AG09319 (cell line): Measurements from ENCODE around the gene TCN2.
"Not testable (repeated sequence)": the region's sequence is repeated elsewhere in the genome, so short reads cannot be mapped to it uniquely, and the experiment has no call there.

Source experiments
- DNase-seq: peaks from one replicate; pipeline ENCODE4 v3.0.0-alpha.2; 2010; ENCODE audit warnings: low read depth; ENCODE audit errors: extremely low read depth
- CTCF ChIP-seq: IDR thresholded peaks from 2 replicates; pipeline ENCODE4 v1.5.1; 2011; ENCODE audit warnings: low read depth, mild to moderate bottlenecking, inconsistent platforms, low read length, moderate library complexity

The TCN2 gene

GRCh38 chr22:30564045-30564760 is 42.8 kb upstream of the TCN2 start:
- no peak for DNase-seq
- TF ChIP-seq CTCF: no peak

DNA sequence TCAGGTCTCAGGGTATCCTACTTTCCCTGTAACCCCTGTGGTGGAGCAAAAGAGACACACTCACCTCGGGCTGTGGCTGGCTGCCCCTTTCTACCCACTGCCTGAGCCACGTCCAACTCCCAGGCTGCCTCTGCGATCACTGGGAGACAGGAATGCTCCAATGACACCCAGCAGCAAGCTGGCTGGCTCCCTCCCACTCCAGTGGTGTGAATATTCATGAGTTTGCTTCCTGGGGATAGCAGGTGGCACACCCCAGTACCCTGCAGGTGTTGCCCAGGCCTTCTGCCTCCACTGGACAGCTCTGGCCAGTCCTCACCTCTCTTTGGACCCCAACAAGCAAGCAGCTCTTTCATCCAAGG is 42.2 kb upstream of the TCN2 start:
- no peak for DNase-seq
- TF ChIP-seq CTCF: no peak

DNA sequence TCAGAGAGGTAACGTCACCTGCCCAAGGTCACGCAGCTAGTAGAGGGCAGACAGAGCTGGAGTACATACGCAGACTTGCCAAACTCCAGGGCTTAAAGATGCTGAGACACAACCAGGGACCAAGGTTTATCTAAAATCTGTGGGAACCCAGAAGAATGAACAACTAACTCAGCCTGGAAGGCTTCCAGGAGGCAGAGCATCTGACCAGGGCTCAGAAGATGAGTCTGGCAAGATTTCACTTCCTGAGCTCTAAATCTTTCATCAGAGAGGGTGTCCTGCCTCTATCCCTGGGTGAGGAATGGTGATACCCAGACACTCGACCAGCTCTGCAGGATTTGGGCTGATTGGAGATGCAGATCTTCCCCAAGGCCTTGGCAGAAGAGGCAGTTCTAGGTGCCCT is 41.6 kb upstream of the TCN2 start:
- DNase-seq: no peak

DNA sequence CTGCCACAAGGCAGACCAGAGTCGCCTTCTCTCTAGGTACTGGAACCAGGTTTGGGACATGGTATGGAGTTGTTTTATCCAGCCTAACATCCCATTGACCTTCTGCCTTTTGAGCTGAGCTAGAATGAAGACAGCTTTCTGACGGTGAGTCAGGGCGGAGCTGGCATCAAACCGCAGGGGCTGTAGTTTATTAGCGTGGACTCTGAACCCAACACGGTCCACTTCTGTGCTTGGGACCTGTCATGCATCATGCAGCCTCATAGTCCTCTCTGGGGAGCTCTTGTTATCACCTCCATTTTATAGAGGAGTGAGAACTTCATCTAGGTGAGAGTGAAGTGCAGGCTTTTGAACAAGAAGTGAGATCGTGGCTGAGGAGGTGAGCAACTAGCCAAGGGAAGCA is 40.8 kb upstream of the TCN2 start:
- no peak for DNase-seq
- TF ChIP-seq CTCF: no peak

More for the DNA sequence above, 41.6 kb upstream of the TCN2 start:
- TF ChIP-seq CTCF: no peak

- not testable (repeated sequence) for DNase-seq
These were observed 39.7 kb upstream of the TCN2 start for GRCh38 chr22:30567277-30567676.

GRCh38 chr22:30568137-30568805 is 38.7 kb upstream of the TCN2 start:
- TF ChIP-seq CTCF: no peak
- no peak for DNase-seq

DNA sequence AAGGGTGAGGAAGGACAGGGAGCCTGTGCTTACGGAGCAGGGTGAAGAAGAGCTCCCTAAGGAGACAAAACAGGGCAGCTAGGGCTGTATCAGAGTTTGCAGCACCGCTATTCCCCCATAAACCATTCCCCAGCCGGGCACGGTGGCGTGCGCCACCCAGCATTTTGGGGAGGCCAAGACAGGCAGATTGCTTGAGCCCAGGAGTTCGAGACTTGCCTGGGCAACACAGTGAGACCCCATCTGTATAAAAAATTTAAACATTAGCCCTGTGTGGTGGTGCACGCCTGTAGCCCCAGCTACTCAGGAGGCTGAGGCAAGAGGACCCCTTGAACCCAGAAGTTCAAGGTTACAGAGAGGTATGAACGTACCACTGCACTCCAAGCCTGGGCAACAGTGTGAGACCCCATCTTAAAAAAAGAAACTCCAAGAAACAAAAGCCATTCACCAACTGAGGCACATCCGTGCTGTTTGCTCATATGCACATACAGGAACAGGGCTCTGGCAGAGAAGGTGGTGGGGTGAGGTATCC is 37.2 kb upstream of the TCN2 start:
- no peak for DNase-seq
- TF ChIP-seq CTCF: no peak
